Caco-2 (cell line): ENCODE data around the gene GNG10. TPM values are rescaled to one million over a fixed set of nuclear protein-coding genes. Genes with fewer than 3 reads are reported as not detected.
A peak's percentile ranks its signal among the peaks of the same experiment; 100 is the strongest.

ENCODE experiments used
- BruUV-seq: library from RNA; stranded (reverse); fragments of 400-500 nt; replicated peaks from 2 replicates; lab custom pipeline; 2021; lab: Mats Ljungman, UMichigan
- CTCF ChIA-PET: fragments of 300-600 bp; sonication (Branson Sonifier 250); formaldehyde crosslinking; loops from one replicate; lab custom pipeline; 2022; ENCODE audit warnings: antibody characterized with exemption; lab: Charles Lee
- POLR2A ChIA-PET: fragments of 300-600 bp; sonication (Branson Sonifier 250); formaldehyde crosslinking; loops from one replicate; lab custom pipeline; 2022; ENCODE audit warnings: antibody characterized with exemption; lab: Charles Lee
- DNase-seq, 2 experiments: peaks; one replicate each; pipeline versions ENCODE4 v3.0.0 to v3.0.0-alpha.2; 2020 to 2022
- H3K27me3 ChIP-seq: replicated peaks from 2 replicates; pipeline ENCODE4 v1.6.0; 2011; ENCODE audit warnings: low read length; ENCODE audit not compliant: control insufficient read depth, insufficient read depth
- H3K36me3 ChIP-seq: 2 replicates; pipeline ENCODE4 v1.5.1; 2011; ENCODE audit warnings: low read length; ENCODE audit not compliant: control insufficient read depth, insufficient read depth
- H3K4me1 ChIP-seq: fragments of 250-450 bp; sonication (Bioruptor Pico); 2 replicates; pipeline ENCODE4 v1.5.1; 2020; ENCODE audit warnings: mild to moderate bottlenecking
- H3K4me3 ChIP-seq: 2 replicates; pipeline ENCODE4 v1.5.1; 2011; ENCODE audit warnings: low read depth, mild to moderate bottlenecking, control low read depth, low read length
- H3K9me3 ChIP-seq: fragments of 250-450 bp; sonication (Bioruptor Pico); 2 replicates; pipeline ENCODE4 v1.5.1; 2020; ENCODE audit warnings: mild to moderate bottlenecking, moderate library complexity
- H3K27ac Mint-ChIP-seq: one replicate; pipeline ENCODE4 v1.8.0; 2022; ENCODE audit warnings: mixed read lengths; ENCODE audit not compliant: unreplicated experiment
- H3K27me3 Mint-ChIP-seq: one replicate; pipeline ENCODE4 v1.8.0; 2022; ENCODE audit warnings: mixed read lengths; ENCODE audit not compliant: insufficient read depth, unreplicated experiment
- H3K36me3 Mint-ChIP-seq: one replicate; pipeline ENCODE4 v1.8.0; 2022; ENCODE audit warnings: mild to moderate bottlenecking, mixed read lengths; ENCODE audit not compliant: insufficient read depth, unreplicated experiment
- H3K4me1 Mint-ChIP-seq: one replicate; pipeline ENCODE4 v1.8.0; 2022; ENCODE audit warnings: low read depth, mixed read lengths; ENCODE audit not compliant: unreplicated experiment
- H3K4me3 Mint-ChIP-seq: one replicate; pipeline ENCODE4 v1.8.0; 2022; ENCODE audit warnings: mild to moderate bottlenecking, moderate library complexity, mixed read lengths; ENCODE audit not compliant: unreplicated experiment
- H3K9me3 Mint-ChIP-seq: one replicate; pipeline ENCODE4 v1.8.0; 2022; ENCODE audit warnings: mixed read lengths; ENCODE audit not compliant: unreplicated experiment
- CTCF ChIP-seq, 2 experiments: fragments of 200-600 bp in 1 of 2; IDR thresholded peaks; 1 replicate in 1 of 2; 2 replicates in 1 of 2; pipeline versions ENCODE4 v1.5.1 to v1.8.0; 2011 to 2022; ENCODE audit warnings: antibody characterized with exemption in 1 of 2, control low read depth in 1 of 2, inconsistent platforms in 1 of 2, low read depth in 1 of 2, low read length in 1 of 2, mild to moderate bottlenecking in 1 of 2, moderate library complexity in 1 of 2; ENCODE audit not compliant: insufficient read depth in 1 of 2, severe bottlenecking in 1 of 2, unreplicated experiment in 1 of 2
- intact Hi-C: fragments of 100-400 bp; cut with micrococcal nuclease; formaldehyde crosslinking; loops from one replicate; pipeline ENCODE4 v1.10.0; 2022; ENCODE audit not compliant: unreplicated experiment
- total RNA-seq: library from RNA; stranded (reverse); gene quantifications from 2 replicates; pipeline ENCODE4 v1.2.3, GENCODE V29; 2022

The GNG10 gene
- total RNA-seq, 1 experiment from 2014 or later = 54.0 TPM

GRCh38 chr9:111633389-111633736 is 28.0 kb upstream of the GNG10 start:
- no peak for DNase-seq
- Mint-ChIP-seq H3K4me3 (peak overlapping the region; percentile 98), H3K27ac (peak overlapping the region; percentile 17), H3K4me1 (peaks cover 33% of the 10 kb centered on the region), H3K9me3 (no peaks in the 10 kb centered on the region), H3K27me3 (no peaks in the 10 kb centered on the region), H3K36me3 (peaks cover 28% of the 10 kb centered on the region)
- Histone ChIP-seq H3K4me3 (no peak overlapping the region), H3K4me1 (peaks cover 35% of the 10 kb centered on the region), H3K9me3 (no peaks in the 10 kb centered on the region), H3K27me3 (no peaks in the 10 kb centered on the region), H3K36me3 (no peaks in the 10 kb centered on the region)
- no TSS peak for BruUV-seq
- intact Hi-C loops = no loop called here
- CTCF ChIA-PET = no interaction called here
- POLR2A ChIA-PET = interaction anchor here (0.6 kb wide), 1 partner anchor 28 kb away, joined by 3 read pairs; the partner anchor contains the start of gene GNG10
- no peak for TF ChIP-seq CTCF (IDR thresholded peaks at IDR 0.05; ENCODE audit: insufficient read depth in 1 of 2, low read depth in 1 of 2, low read length in 1 of 2, severe bottlenecking in 1 of 2, unreplicated experiment in 1 of 2)

- Histone ChIP-seq H3K4me1 (peaks cover 35% of the 10 kb centered on the region), H3K4me3 (no peak overlapping the region), H3K27me3 (no peaks in the 10 kb centered on the region), H3K9me3 (no peaks in the 10 kb centered on the region), H3K36me3 (no peaks in the 10 kb centered on the region)
- no TSS peak for BruUV-seq
- peaks cover 28% of the 10 kb centered on the region for H3K36me3 Mint-ChIP-seq
- H3K4me3 Mint-ChIP-seq = peak overlapping the region; percentile 18
- ChIA-PET CTCF (no interaction called here), POLR2A (no interaction called here)
- H3K4me1 Mint-ChIP-seq = peaks cover 33% of the 10 kb centered on the region
- no peak overlapping the region for H3K27ac Mint-ChIP-seq
- intact Hi-C loops = no loop called here
- H3K27me3 Mint-ChIP-seq = no peaks in the 10 kb centered on the region
- DNase-seq = no peak
- no peak for TF ChIP-seq CTCF (IDR thresholded peaks at IDR 0.05; ENCODE audit: insufficient read depth in 1 of 2, low read depth in 1 of 2, low read length in 1 of 2, severe bottlenecking in 1 of 2, unreplicated experiment in 1 of 2)
- no peaks in the 10 kb centered on the region for H3K9me3 Mint-ChIP-seq
These were observed 26.5 kb upstream of the GNG10 start for GRCh38 chr9:111634860-111635259.

GRCh38 chr9:111637421-111637950 is 23.9 kb upstream of the GNG10 start:
- ChIA-PET CTCF (no interaction called here), POLR2A (no interaction called here)
- Histone ChIP-seq H3K4me1 (peaks cover 35% of the 10 kb centered on the region), H3K36me3 (no peaks in the 10 kb centered on the region), H3K27me3 (no peaks in the 10 kb centered on the region), H3K4me3 (no peak overlapping the region), H3K9me3 (no peaks in the 10 kb centered on the region)
- no TSS peak for BruUV-seq
- DNase-seq = no peak
- Mint-ChIP-seq H3K9me3 (no peaks in the 10 kb centered on the region), H3K4me3 (no peak overlapping the region), H3K27ac (no peak overlapping the region), H3K4me1 (peaks cover 31% of the 10 kb centered on the region), H3K27me3 (no peaks in the 10 kb centered on the region), H3K36me3 (peaks cover 12% of the 10 kb centered on the region)
- no peak for TF ChIP-seq CTCF (IDR thresholded peaks at IDR 0.05; ENCODE audit: insufficient read depth in 1 of 2, low read depth in 1 of 2, low read length in 1 of 2, severe bottlenecking in 1 of 2, unreplicated experiment in 1 of 2)
- intact Hi-C loops = no loop called here
